HepG2 (cell line): ENCODE data around the gene ZFAND2B. TPM values are rescaled to one million over a fixed set of nuclear protein-coding genes. Genes with fewer than 3 reads are reported as not detected.
A peak's percentile ranks its signal among the peaks of the same experiment; 100 is the strongest.

Experiments used
- ARNT ChIP-seq: fragments of 450-650 bp; IDR thresholded peaks from 2 replicates; pipeline ENCODE4 v1.6.1; 2017
- CBX2 ChIP-seq, 2 experiments: fragments of 200-600 bp in 1 of 2; sonication (generic); formaldehyde crosslinking in 1 of 2; IDR thresholded peaks; 2 replicates each; pipeline versions ENCODE4 v1.7.0 to v1.8.1; 2018 to 2022; ENCODE audit warnings: low read depth in 2 of 2, low read length in 1 of 2, mild to moderate bottlenecking in 1 of 2, missing genetic modification reagents in 1 of 2
- CREBL2 ChIP-seq: sonication (generic); formaldehyde crosslinking; IDR thresholded peaks from 2 replicates; pipeline ENCODE4 v1.8.1; 2023; ENCODE audit warnings: missing genetic modification reagents, mild to moderate bottlenecking, borderline replicate concordance
- CSRNP2 ChIP-seq: sonication (generic); formaldehyde crosslinking; conservative IDR thresholded peaks from 2 replicates; pipeline ENCODE4 v1.8.0; 2022; ENCODE audit warnings: low read depth, missing genetic modification reagents
- DPF2 ChIP-seq: sonication (generic); formaldehyde crosslinking; IDR thresholded peaks from 2 replicates; pipeline ENCODE4 v1.4.0; 2020; ENCODE audit warnings: mild to moderate bottlenecking, low read depth, missing genetic modification reagents, borderline replicate concordance
- EED ChIP-seq: sonication (generic); formaldehyde crosslinking; IDR thresholded peaks from 2 replicates; pipeline ENCODE4 v1.5.0; 2020; ENCODE audit warnings: mild to moderate bottlenecking, missing genetic modification reagents
- GABPB1 ChIP-seq: IDR thresholded peaks from 2 replicates; pipeline ENCODE4 v1.6.1; 2016; ENCODE audit warnings: mild to moderate bottlenecking, missing genetic modification reagents, moderate library complexity, missing compliant biosample characterization
- HNRNPH1 ChIP-seq: fragments of 200-400 bp; formaldehyde crosslinking; optimal IDR thresholded peaks from 2 replicates; pipeline ENCODE3; 2017; ENCODE audit warnings: mild to moderate bottlenecking, low read depth, low read length
- IKZF4 ChIP-seq: sonication (generic); formaldehyde crosslinking; IDR thresholded peaks from 2 replicates; pipeline ENCODE4 v1.5.1; 2020; ENCODE audit warnings: borderline replicate concordance, mild to moderate bottlenecking, low read depth, missing genetic modification reagents; ENCODE audit errors: not compliant biosample characterization
- IKZF5 ChIP-seq: IDR thresholded peaks from 2 replicates; pipeline ENCODE4 v1.6.1; 2018; ENCODE audit warnings: missing genetic modification reagents, mild to moderate bottlenecking, missing compliant biosample characterization
- MAF1 ChIP-seq: sonication (generic); formaldehyde crosslinking; IDR thresholded peaks from 2 replicates; pipeline ENCODE4 v1.5.0; 2020; ENCODE audit warnings: missing genetic modification reagents, borderline replicate concordance
- MEF2D ChIP-seq: sonication (generic); formaldehyde crosslinking; IDR thresholded peaks from 2 replicates; pipeline ENCODE4 v1.5.1; 2020; ENCODE audit warnings: mild to moderate bottlenecking, missing genetic modification reagents
- MNT ChIP-seq: fragments of 450-650 bp; IDR thresholded peaks from 2 replicates; pipeline ENCODE4 v1.6.1; 2016
- MXD4 ChIP-seq: IDR thresholded peaks from 2 replicates; pipeline ENCODE4 v1.6.1; 2016; ENCODE audit warnings: mild to moderate bottlenecking, missing biosample characterization, missing genetic modification reagents
- NAIF1 ChIP-seq: sonication (generic); formaldehyde crosslinking; IDR thresholded peaks from 2 replicates; pipeline ENCODE4 v1.5.0; 2020; ENCODE audit warnings: mild to moderate bottlenecking, missing genetic modification reagents, borderline replicate concordance
- PAWR ChIP-seq: sonication (generic); formaldehyde crosslinking; IDR thresholded peaks from 2 replicates; pipeline ENCODE4 v1.4.0; 2020; ENCODE audit warnings: missing genetic modification reagents, mild to moderate bottlenecking, borderline replicate concordance
- PITX1 ChIP-seq: sonication (generic); formaldehyde crosslinking; IDR thresholded peaks from 2 replicates; pipeline ENCODE4 v1.5.1; 2020; ENCODE audit warnings: mild to moderate bottlenecking, missing genetic modification reagents
- RXRB ChIP-seq: IDR thresholded peaks from 2 replicates; pipeline ENCODE4 v1.6.1; 2016; ENCODE audit warnings: borderline replicate concordance, missing genetic modification reagents, missing compliant biosample characterization
- SIN3A ChIP-seq: IDR thresholded peaks from 2 replicates; pipeline ENCODE4 v1.6.1; 2011; ENCODE audit warnings: low read depth, mild to moderate bottlenecking, control low read depth, low read length, borderline replicate concordance
- SP4 ChIP-seq: sonication (generic); formaldehyde crosslinking; IDR thresholded peaks from 2 replicates; pipeline ENCODE4 v1.8.1; 2023; ENCODE audit warnings: mild to moderate bottlenecking, missing genetic modification reagents
- ZC3H4 ChIP-seq: sonication (generic); formaldehyde crosslinking; IDR thresholded peaks from 2 replicates; pipeline ENCODE4 v1.4.0; 2020; ENCODE audit warnings: missing genetic modification reagents, borderline replicate concordance
- ZEB1 ChIP-seq: IDR thresholded peaks from 2 replicates; pipeline ENCODE4 v1.6.1; 2012; ENCODE audit warnings: mild to moderate bottlenecking, low read depth, inconsistent platforms; ENCODE audit not compliant: insufficient replicate concordance
- ZNF101 ChIP-seq: sonication (generic); formaldehyde crosslinking; IDR thresholded peaks from 2 replicates; pipeline ENCODE4 v1.4.0; 2020; ENCODE audit warnings: mild to moderate bottlenecking, low read depth, missing genetic modification reagents, borderline replicate concordance
- ZNF232 ChIP-seq: sonication (generic); formaldehyde crosslinking; IDR thresholded peaks from 2 replicates; pipeline ENCODE4 v1.4.0; 2020; ENCODE audit warnings: missing genetic modification reagents, borderline replicate concordance
- ZNF570 ChIP-seq: sonication (generic); formaldehyde crosslinking; IDR thresholded peaks from 2 replicates; pipeline ENCODE4 v1.4.0; 2020; ENCODE audit warnings: mild to moderate bottlenecking, missing genetic modification reagents, borderline replicate concordance
- ZNF703 ChIP-seq: sonication (generic); formaldehyde crosslinking; IDR thresholded peaks from 2 replicates; pipeline ENCODE4 v1.5.1; 2020; ENCODE audit warnings: missing genetic modification reagents, mild to moderate bottlenecking, moderate library complexity, borderline replicate concordance
- ZSCAN21 ChIP-seq: sonication (generic); formaldehyde crosslinking; IDR thresholded peaks from 2 replicates; pipeline ENCODE4 v1.8.0; 2022; ENCODE audit warnings: mild to moderate bottlenecking, missing genetic modification reagents, moderate library complexity, borderline replicate concordance
- polyA plus RNA-seq, 8 experiments: library from polyadenylated mRNA; depleted of rRNA in 3 of 8; stranded (reverse) in 7 of 8; unstranded in 1 of 8; fragments of >200 nt; fragmentation: Illumina TruSeq in 4 of 8; extraction: Trizol in 4 of 8; gene quantifications; 2 replicates each; pipeline versions ENCODE4 v1.2.1 to v1.2.3, GENCODE V29; 2011 to 2016; ENCODE audit warnings: low read depth in 4 of 8, missing spikeins in 1 of 8, mixed read lengths in 1 of 8; ENCODE audit not compliant: insufficient read depth in 1 of 8
- total RNA-seq, 5 experiments: library from RNA; depleted of rRNA; stranded (reverse); fragments of >200 nt; fragmentation: Illumina TruSeq; extraction: Trizol; gene quantifications; 2 replicates each; pipeline ENCODE4 v1.2.3, GENCODE V29; 2016; ENCODE audit warnings: low read depth in 1 of 5

The ZFAND2B gene
- total and polyA plus RNA-seq, 2 of the 13 experiments (the other 11 are each of a cell fraction or from before 2014, with no cell fraction given), result 53.3 to 115 TPM

- TF ChIP-seq ZSCAN21 (CRISPR knock-in tag) (no peak), DPF2 (CRISPR knock-in tag) (no peak), GABPB1 (peak; percentile 66), MNT (no peak), IKZF5 (CRISPR knock-in tag) (0 out of 2 replicates have a peak, but pooled peaks have one; percentile 10), ARNT (no peak), CREBL2 (CRISPR knock-in tag) (no peak), PAWR (CRISPR knock-in tag) (no peak), EED (CRISPR knock-in tag) (0 out of 2 replicates have a peak, but pooled peaks have one; percentile 5), SIN3A (no peak), ZNF232 (CRISPR knock-in tag) (0 out of 2 replicates have a peak, but pooled peaks have one; percentile 56), NAIF1 (CRISPR knock-in tag) (no peak), RXRB (CRISPR knock-in tag) (no peak), MEF2D (no peak), SP4 (CRISPR knock-in tag) (no peak), MAF1 (CRISPR knock-in tag) (peak; percentile 57; the same call in 1 of the 2 replicates), CSRNP2 (CRISPR knock-in tag) (no peak), IKZF4 (CRISPR knock-in tag) (peak; percentile 17), CBX2 (IDR thresholded peaks at IDR 0.05; ENCODE audit: low read depth, low read length) (no peak), CBX2 (CRISPR knock-in tag; IDR thresholded peaks at IDR 0.05; ENCODE audit: low read depth) (no peak), HNRNPH1 (no peak), PITX1 (CRISPR knock-in tag) (no peak), ZEB1 (no peak), MXD4 (peak; percentile 62; the same call in 1 of the 2 replicates), ZNF570 (CRISPR knock-in tag) (no peak), ZNF101 (CRISPR knock-in tag) (no peak), ZNF703 (CRISPR knock-in tag) (no peak; the same call in 1 of the 2 replicates), ZC3H4 (CRISPR knock-in tag) (no peak)
These were observed 23.5 kb downstream of the ZFAND2B start (continued) for GRCh38 chr2:219230059-219230540.
